Measurements from ENCODE around the gene RSPH10B.
"Not testable (repeated sequence)": the region's sequence is repeated elsewhere in the genome, so short reads cannot be mapped to it uniquely, and the experiment has no call there.

The RSPH10B gene

GRCh38 chr7:5897369-5897919, 73.0 kb downstream of the RSPH10B start:
- not testable (repeated sequence) for H3K9me3 Mint-ChIP-seq, DNase-seq
- peak overlapping the region; percentile 84 for H3K27ac Mint-ChIP-seq

GRCh38 chr7:5892498-5892897, 78.0 kb downstream of the RSPH10B start:
- Mint-ChIP-seq H3K36me3 (no peaks in the 10 kb centered on the region), H3K9me3 (no peaks in the 10 kb centered on the region), H3K27ac (no peak overlapping the region), H3K4me1 (no peaks in the 10 kb centered on the region), H3K27me3 (peaks cover 6% of the 10 kb centered on the region), H3K4me3 (no peak overlapping the region)
- no peak for DNase-seq
- CTCF ChIA-PET, result no interaction called here

More at GRCh38 chr7:5897369-5897919, 73.0 kb downstream of the RSPH10B start:
- peak overlapping the region; percentile 60 for H3K4me3 Mint-ChIP-seq
- H3K27me3 Mint-ChIP-seq, H3K36me3 Mint-ChIP-seq, CTCF ChIA-PET: not testable (repeated sequence)
- peaks cover 13% of the 10 kb centered on the region for H3K4me1 Mint-ChIP-seq

- H3K27ac Mint-ChIP-seq, result not testable (repeated sequence)
Observed at GRCh38 chr7:5890244-5890643, 80.2 kb downstream of the RSPH10B start.

GRCh38 chr7:5888021-5888420, 82.5 kb downstream of the RSPH10B start:
- H3K36me3 Mint-ChIP-seq, H3K4me3 Mint-ChIP-seq, DNase-seq, H3K27me3 Mint-ChIP-seq, H3K4me1 Mint-ChIP-seq, H3K27ac Mint-ChIP-seq, H3K9me3 Mint-ChIP-seq, CTCF ChIA-PET: not testable (repeated sequence)

More at GRCh38 chr7:5890244-5890643, 80.2 kb downstream of the RSPH10B start:
- DNase-seq, H3K36me3 Mint-ChIP-seq, H3K9me3 Mint-ChIP-seq, CTCF ChIA-PET, H3K4me1 Mint-ChIP-seq, H3K4me3 Mint-ChIP-seq, H3K27me3 Mint-ChIP-seq: not testable (repeated sequence)

GRCh38 chr7:5884431-5884830, 86.1 kb downstream of the RSPH10B start:
- H3K4me3 Mint-ChIP-seq, H3K9me3 Mint-ChIP-seq, DNase-seq, CTCF ChIA-PET, H3K27me3 Mint-ChIP-seq, H3K36me3 Mint-ChIP-seq, H3K27ac Mint-ChIP-seq, H3K4me1 Mint-ChIP-seq: not testable (repeated sequence)

- H3K4me3 Mint-ChIP-seq, H3K27me3 Mint-ChIP-seq, CTCF ChIA-PET, H3K27ac Mint-ChIP-seq, DNase-seq, H3K4me1 Mint-ChIP-seq, H3K9me3 Mint-ChIP-seq, H3K36me3 Mint-ChIP-seq: not testable (repeated sequence)
Observed at GRCh38 chr7:5880106-5880505, 90.4 kb downstream of the RSPH10B start.

GRCh38 chr7:5879591-5879990, 90.9 kb downstream of the RSPH10B start:
- CTCF ChIA-PET, result not testable (repeated sequence)

More at GRCh38 chr7:5879591-5879990, 90.9 kb downstream of the RSPH10B start:
- H3K36me3 Mint-ChIP-seq, H3K4me3 Mint-ChIP-seq, H3K27me3 Mint-ChIP-seq, DNase-seq, H3K27ac Mint-ChIP-seq, H3K9me3 Mint-ChIP-seq, H3K4me1 Mint-ChIP-seq: not testable (repeated sequence)
